GM23338 (cell line): ENCODE data around the gene ARID3B. TPM values are rescaled to one million over a fixed set of nuclear protein-coding genes. Genes with fewer than 3 reads are reported as not detected.

Experiments used
- ATAC-seq: fragments of 200-7000 bp; cut with Tn5 transposase; 3 replicates; pipeline ENCODE4 v1.9.1; 2020
- DNase-seq: peaks from one replicate; pipeline ENCODE4 v3.0.0-alpha.2; 2015; ENCODE audit warnings: low spot score
- H2AFZ ChIP-seq: fragments of 200-600 bp; sonication (generic); 2 replicates; pipeline ENCODE4 v1.8.0; 2016; ENCODE audit warnings: antibody characterized with exemption, mild to moderate bottlenecking, moderate library complexity
- H3F3A ChIP-seq: fragments of 200-600 bp; sonication (generic); replicated peaks from 2 replicates; pipeline ENCODE4 v1.8.0; 2017; ENCODE audit warnings: antibody characterized with exemption, mixed run types, low read depth
- H3K27ac ChIP-seq: fragments of 200-600 bp; sonication (generic); 2 replicates; pipeline ENCODE4 v1.6.1; 2016; ENCODE audit warnings: low read depth
- H3K27me3 ChIP-seq: fragments of 200-600 bp; sonication (generic); 2 replicates; pipeline ENCODE4 v1.8.0; 2016; ENCODE audit warnings: mild to moderate bottlenecking, mixed run types, moderate library complexity; ENCODE audit not compliant: insufficient read depth
- H3K36me3 ChIP-seq: fragments of 200-600 bp; sonication (generic); 2 replicates; pipeline ENCODE4 v1.8.0; 2016; ENCODE audit warnings: mild to moderate bottlenecking; ENCODE audit not compliant: insufficient read depth
- H3K4me1 ChIP-seq: fragments of 200-600 bp; sonication (generic); 2 replicates; pipeline ENCODE4 v1.8.0; 2016; ENCODE audit warnings: mild to moderate bottlenecking, moderate library complexity; ENCODE audit not compliant: insufficient read depth
- H3K4me2 ChIP-seq: fragments of 200-600 bp; sonication (generic); 2 replicates; pipeline ENCODE4 v1.7.1; 2017; ENCODE audit warnings: mixed run types
- H3K4me3 ChIP-seq: fragments of 200-600 bp; sonication (generic); 2 replicates; pipeline ENCODE4 v1.6.1; 2016; ENCODE audit warnings: mixed run types
- H3K79me2 ChIP-seq: fragments of 200-600 bp; sonication (generic); replicated peaks from 2 replicates; pipeline ENCODE4 v1.8.0; 2017; ENCODE audit warnings: mild to moderate bottlenecking; ENCODE audit not compliant: insufficient read depth
- H3K9me2 ChIP-seq: fragments of 200-600 bp; sonication (generic); 2 replicates; pipeline ENCODE4 v1.8.0; 2017; ENCODE audit not compliant: insufficient read depth
- H4K20me1 ChIP-seq: fragments of 200-600 bp; sonication (generic); replicated peaks from 2 replicates; pipeline ENCODE4 v1.8.0; 2017; ENCODE audit warnings: mild to moderate bottlenecking; ENCODE audit not compliant: insufficient read depth
- H3K27ac Mint-ChIP-seq: 2 replicates; pipeline ENCODE4 v1.8.0; 2020; ENCODE audit warnings: inconsistent platforms, mild to moderate bottlenecking, moderate library complexity, mixed read lengths
- H3K27me3 Mint-ChIP-seq: 3 replicates; pipeline ENCODE4 v1.8.0; 2022; ENCODE audit warnings: low read depth, mild to moderate bottlenecking, moderate library complexity, mixed read lengths, inconsistent platforms; ENCODE audit not compliant: insufficient read depth, poor library complexity
- H3K36me3 Mint-ChIP-seq: 3 replicates; pipeline ENCODE4 v1.8.0; 2021; ENCODE audit warnings: low read depth, mild to moderate bottlenecking, inconsistent platforms, moderate library complexity, mixed read lengths
- H3K4me1 Mint-ChIP-seq: 3 replicates; pipeline ENCODE4 v1.8.0; 2020; ENCODE audit warnings: mild to moderate bottlenecking, inconsistent platforms, mixed read lengths
- H3K4me3 Mint-ChIP-seq: 3 replicates; pipeline ENCODE4 v1.8.0; 2021; ENCODE audit warnings: moderate library complexity, mild to moderate bottlenecking, inconsistent platforms, mixed read lengths
- H3K9me3 Mint-ChIP-seq: 3 replicates; pipeline ENCODE4 v1.8.0; 2020; ENCODE audit warnings: moderate library complexity, mild to moderate bottlenecking, inconsistent platforms, mixed read lengths
- CREB1 ChIP-seq: fragments of 250-450 bp; sonication (Bioruptor Pico); IDR thresholded peaks from 2 replicates; pipeline ENCODE4 v1.5.0; 2020; ENCODE audit warnings: low read depth, mild to moderate bottlenecking, moderate library complexity
- CTCF ChIP-seq, 2 experiments: fragments of 200-600 bp in 1 of 2; sonication (generic) in 1 of 2; conservative IDR thresholded peaks; 2 replicates each; pipeline versions ENCODE4 v1.5.1 to v1.6.1; 2016 to 2017; ENCODE audit warnings: antibody characterized with exemption in 2 of 2, low read depth in 2 of 2, mild to moderate bottlenecking in 2 of 2, moderate library complexity in 1 of 2
- ETS1 ChIP-seq: IDR thresholded peaks from 2 replicates; pipeline ENCODE4 v1.6.1; 2016; ENCODE audit warnings: antibody characterized with exemption
- EZH2phosphoT487 ChIP-seq: fragments of 200-600 bp; sonication (generic); IDR thresholded peaks from one replicate; pipeline ENCODE4 v1.8.1; 2018; ENCODE audit warnings: antibody characterized with exemption; ENCODE audit not compliant: unreplicated experiment
- JUNB ChIP-seq: IDR thresholded peaks from one replicate; pipeline ENCODE4 v1.6.1; 2016; ENCODE audit warnings: antibody characterized with exemption; ENCODE audit not compliant: unreplicated experiment
- NANOG ChIP-seq: IDR thresholded peaks from 2 replicates; pipeline ENCODE4 v1.6.1; 2016; ENCODE audit warnings: antibody characterized with exemption, borderline replicate concordance
- POLR2AphosphoS5 ChIP-seq: IDR thresholded peaks from 2 replicates; pipeline ENCODE4 v1.6.1; 2016; ENCODE audit warnings: antibody characterized with exemption, low read depth
- REST ChIP-seq: IDR thresholded peaks from one replicate; pipeline ENCODE4 v1.6.1; 2018; ENCODE audit warnings: antibody characterized with exemption; ENCODE audit not compliant: unreplicated experiment
- STAT1 ChIP-seq: IDR thresholded peaks from one replicate; pipeline ENCODE4 v1.6.1; 2016; ENCODE audit warnings: antibody characterized with exemption; ENCODE audit not compliant: unreplicated experiment
- ZNF114 ChIP-seq: fragments of 250-450 bp; sonication (Bioruptor Pico); IDR thresholded peaks from 2 replicates; pipeline ENCODE4 v1.5.0; 2020; ENCODE audit warnings: mild to moderate bottlenecking, moderate library complexity
- polyA plus RNA-seq: library from polyadenylated mRNA; unstranded; fragments of >200 nt; fragmentation: Nextera tagmentation; extraction: Ambion mirVana; gene quantifications from 2 replicates; pipeline ENCODE4 v1.2.1, GENCODE V29; 2016
- total RNA-seq: library from RNA; depleted of rRNA; stranded (reverse); fragments of >200 nt; shearing (Covaris generic); gene quantifications from 2 replicates; pipeline ENCODE4 v1.2.3, GENCODE V29; 2014

Gene ARID3B
- total and polyA plus RNA-seq, 2 experiments from 2014 or later, result 65.5 to 147 TPM

GRCh38 chr15:74621936-74622335 lies 80.9 kb downstream of the ARID3B start:
- peak overlapping the region; percentile 57; the same call in 1 of the 2 replicates for H3K27ac Mint-ChIP-seq
- no peak overlapping the region for H3K4me2 ChIP-seq
- no peak overlapping the region for H2AFZ ChIP-seq
- H3K79me2 ChIP-seq, result peaks cover 24% of the 10 kb centered on the region
- H3K36me3 ChIP-seq, result peaks cover 14% of the 10 kb centered on the region; the same call in 1 of the 2 replicates
- H3K4me3 Mint-ChIP-seq, result no peak overlapping the region; the same call in 2 of the 3 replicates
- peaks cover 21% of the 10 kb centered on the region; the same call in 1 of the 2 replicates for H3F3A ChIP-seq
- ATAC-seq (peak; percentile 83), DNase-seq (peak; percentile 85)
- H3K9me2 ChIP-seq, result no peaks in the 10 kb centered on the region
- peaks cover 5% of the 10 kb centered on the region for H3K4me1 ChIP-seq
- peaks cover 75% of the 10 kb centered on the region for H3K36me3 Mint-ChIP-seq
- peaks cover 22% of the 10 kb centered on the region for H3K4me1 Mint-ChIP-seq
- peaks cover 28% of the 10 kb centered on the region for H4K20me1 ChIP-seq
- peaks cover 22% of the 10 kb centered on the region for H3K27me3 Mint-ChIP-seq
- no peak overlapping the region for H3K27ac ChIP-seq
- H3K9me3 Mint-ChIP-seq, result no peaks in the 10 kb centered on the region; the same call in 2 of the 3 replicates
- no peak overlapping the region for H3K4me3 ChIP-seq
- TF ChIP-seq STAT1 (no peak), POLR2AphosphoS5 (no peak), CREB1 (no peak)
- no peaks in the 10 kb centered on the region for H3K27me3 ChIP-seq

- Histone ChIP-seq H3K27me3 (no peaks in the 10 kb centered on the region), H3K4me2 (no peak overlapping the region), H3F3A (peaks cover 18% of the 10 kb centered on the region; the same call in 1 of the 2 replicates), H3K9me2 (no peaks in the 10 kb centered on the region), H3K36me3 (peaks cover 15% of the 10 kb centered on the region; the same call in 1 of the 2 replicates), H3K79me2 (peaks cover 16% of the 10 kb centered on the region), H3K27ac (no peak overlapping the region), H3K4me3 (no peak overlapping the region), H2AFZ (no peak overlapping the region), H3K4me1 (no peaks in the 10 kb centered on the region), H4K20me1 (peaks cover 20% of the 10 kb centered on the region)
- Mint-ChIP-seq H3K27me3 (peaks cover 22% of the 10 kb centered on the region), H3K36me3 (peaks cover 83% of the 10 kb centered on the region), H3K9me3 (no peaks in the 10 kb centered on the region; the same call in 2 of the 3 replicates), H3K4me1 (peaks cover 14% of the 10 kb centered on the region), H3K4me3 (no peak overlapping the region), H3K27ac (no peak overlapping the region)
- DNase-seq (no peak), ATAC-seq (no peak)
- no peak for TF ChIP-seq ZNF114 (CRISPR knock-in tag)
- no peak for TF ChIP-seq JUNB
- no peak for TF ChIP-seq CTCF (conservative IDR thresholded peaks at IDR 0.05; ENCODE audit: low read depth in 2 of 2)
- no peak for TF ChIP-seq STAT1
- no peak for TF ChIP-seq NANOG
- no peak for TF ChIP-seq EZH2phosphoT487
- TF ChIP-seq REST, result no peak
- no peak for TF ChIP-seq POLR2AphosphoS5
- TF ChIP-seq ETS1, result no peak
Measured at GRCh38 chr15:74622758-74623157, 81.7 kb downstream of the ARID3B start.
